GM12878 (cell line): ENCODE measurements around the gene PHKA1. TPM values are rescaled to one million over a fixed set of nuclear protein-coding genes. Genes with fewer than 3 reads are reported as not detected.

Experiments used
- ATAC-seq: fragments of 200-7000 bp; cut with Tn5 transposase; 3 replicates; pipeline ENCODE4 v1.9.1; 2020; ENCODE audit warnings: mild to moderate bottlenecking, moderate library complexity
- BruUV-seq: library from RNA; stranded (reverse); fragments of 400-500 nt; replicated peaks from 2 replicates; lab custom pipeline; 2021; lab: Mats Ljungman, UMichigan
- CTCF ChIA-PET: fragments of 300-600 bp; sonication (Branson Sonifier 250); formaldehyde crosslinking; extraction: SDS; loops from one replicate; lab custom pipeline; 2021; ENCODE audit warnings: inconsistent platforms; lab: Yijun Ruan, JAX
- POLR2A ChIA-PET: fragments of 350-600 bp; formaldehyde crosslinking; extraction: SDS; loops from one replicate; lab custom pipeline; 2021; ENCODE audit warnings: inconsistent platforms; lab: Charles Lee
- RAD21 ChIA-PET: fragments of 300-600 bp; sonication (Branson Sonifier 250); formaldehyde crosslinking; loops from one replicate; lab custom pipeline; 2023; ENCODE audit warnings: antibody characterized with exemption; ENCODE audit not compliant: unreplicated experiment; lab: Charles Lee
- SMC1A ChIA-PET: fragments of 300-600 bp; sonication (Branson Sonifier 250); formaldehyde crosslinking; loops from one replicate; lab custom pipeline; 2023; ENCODE audit not compliant: unreplicated experiment, uncharacterized antibody; lab: Charles Lee
- DNase-seq: peaks from one replicate; pipeline ENCODE4 v3.0.0-alpha.2; 2011; ENCODE audit warnings: low read depth, low spot score
- FAIRE-seq: peaks from 3 replicates; lab custom pipeline; 2011; peaks lifted over from hg19 to GRCh38; lab: Jason Lieb, UNC
- H2AFZ ChIP-seq: 2 replicates; pipeline ENCODE4 v1.6.0; 2011; ENCODE audit warnings: low read depth, low read length, control low read depth; ENCODE audit not compliant: control insufficient read depth
- H3K27ac ChIP-seq: 2 replicates; pipeline ENCODE4 v1.5.1; 2011; ENCODE audit warnings: control low read depth; ENCODE audit not compliant: control insufficient read depth, insufficient read depth
- H3K27me3 ChIP-seq, 2 experiments: replicated peaks in 1 of 2; 2 replicates each; pipeline versions ENCODE4 v1.6.0 to v1.6.1; 2011; ENCODE audit warnings: low read length in 1 of 2; ENCODE audit not compliant: control insufficient read depth in 2 of 2, insufficient read depth in 2 of 2
- H3K36me3 ChIP-seq, 2 experiments: 2 replicates each; pipeline ENCODE4 v1.5.1; 2011; ENCODE audit warnings: low read length in 1 of 2; ENCODE audit not compliant: control insufficient read depth in 2 of 2, insufficient read depth in 2 of 2
- H3K4me1 ChIP-seq: 2 replicates; pipeline ENCODE4 v1.6.1; 2011; ENCODE audit warnings: mild to moderate bottlenecking, low read length, moderate library complexity, mixed read lengths; ENCODE audit not compliant: control insufficient read depth, insufficient read depth
- H3K4me2 ChIP-seq: 2 replicates; pipeline ENCODE4 v1.6.0; 2011; ENCODE audit warnings: control low read depth; ENCODE audit not compliant: control insufficient read depth, insufficient read depth
- H3K4me3 ChIP-seq: fragments of 200-600 bp; sonication (generic); 2 replicates; pipeline ENCODE4 v1.5.1; 2016
- H3K79me2 ChIP-seq: 2 replicates; pipeline ENCODE4 v1.6.0; 2011; ENCODE audit warnings: low read length; ENCODE audit not compliant: control insufficient read depth, insufficient read depth
- H3K9ac ChIP-seq: 2 replicates; pipeline ENCODE4 v1.8.0; 2011; ENCODE audit warnings: low read length, control low read depth, mixed read lengths; ENCODE audit not compliant: control insufficient read depth, insufficient read depth
- H3K9me3 ChIP-seq: replicated peaks from 3 replicates; pipeline ENCODE4 v1.5.1; 2011; ENCODE audit warnings: mild to moderate bottlenecking, low read length; ENCODE audit not compliant: control insufficient read depth, insufficient read depth
- H4K20me1 ChIP-seq: 2 replicates; pipeline ENCODE4 v1.6.0; 2011; ENCODE audit not compliant: control insufficient read depth, insufficient read depth
- BCL11A ChIP-seq: IDR thresholded peaks from 2 replicates; pipeline ENCODE4 v1.6.1; 2011; ENCODE audit warnings: low read depth, low read length
- HDAC6 ChIP-seq: fragments of 200-600 bp; sonication (generic); IDR thresholded peaks from one replicate; pipeline ENCODE4 v1.8.0; 2017; ENCODE audit warnings: antibody characterized with exemption; ENCODE audit not compliant: unreplicated experiment
- NR2F1 ChIP-seq: fragments of 450-650 bp; conservative IDR thresholded peaks from 2 replicates; pipeline ENCODE4 v1.6.1; 2017; ENCODE audit warnings: mild to moderate bottlenecking
- PAX5 ChIP-seq: IDR thresholded peaks from 2 replicates; pipeline ENCODE4 v1.6.1; 2011; ENCODE audit warnings: low read depth, low read length, borderline replicate concordance
- POLR2AphosphoS2 ChIP-seq: IDR thresholded peaks from 2 replicates; pipeline ENCODE4 v1.6.1; 2011; ENCODE audit warnings: low read depth, mild to moderate bottlenecking, low read length, improper control_type of control experiment, moderate library complexity
- POU2F2 ChIP-seq: IDR thresholded peaks from 3 replicates; pipeline ENCODE4 v1.6.1; 2011; ENCODE audit warnings: low read depth, mild to moderate bottlenecking, low read length, borderline replicate concordance
- SIX5 ChIP-seq: IDR thresholded peaks from 2 replicates; pipeline ENCODE4 v1.6.1; 2011; ENCODE audit warnings: mild to moderate bottlenecking, low read depth, low read length, moderate library complexity; ENCODE audit not compliant: severe bottlenecking
- SMAD1 ChIP-seq: fragments of 450-650 bp; IDR thresholded peaks from 2 replicates; pipeline ENCODE4 v1.6.1; 2018; ENCODE audit warnings: mild to moderate bottlenecking, low read depth; ENCODE audit not compliant: partially characterized antibody
- STAT1 ChIP-seq: fragments of 450-650 bp; conservative IDR thresholded peaks from 2 replicates; pipeline ENCODE4 v1.6.1; 2014; ENCODE audit warnings: antibody characterized with exemption, mild to moderate bottlenecking
- STAT3 ChIP-seq: IDR thresholded peaks from 2 replicates; pipeline ENCODE4 v1.6.1; 2011; ENCODE audit warnings: low read depth, low read length, improper control_type of control experiment
- WGBS: methylation state at CpG from one replicate; pipeline ENCODE4 v1.1.6; 2016; ENCODE audit warnings: low lambda C conversion rate; ENCODE audit not compliant: insufficient replicate concordance, insufficient coverage; ENCODE audit errors: missing lambda C conversion rate; 5-methylcytosine and 5-hydroxymethylcytosine counted together
- in situ Hi-C: fragments of 300-500 bp; cut with MboI; formaldehyde crosslinking; loops from 9 replicates; pipeline ENCODE4 v1.14.3; 2018; ENCODE audit warnings: mixed read lengths
- intact Hi-C: fragments of 100-400 bp; cut with micrococcal nuclease; formaldehyde crosslinking; loops from one replicate; pipeline ENCODE4 v1.14.2; 2022; ENCODE audit not compliant: unreplicated experiment
- polyA plus RNA-seq, 11 experiments: library from polyadenylated mRNA; depleted of rRNA in 4 of 11; unstranded in 6 of 11; stranded (reverse) in 5 of 11; fragments of >200 nt; fragmentation: Nextera tagmentation in 4 of 11; fragmentation: Illumina TruSeq in 1 of 11; extraction: Ambion mirVana in 4 of 11; extraction: Trizol in 1 of 11; gene quantifications; 1 replicate in 1 of 11; 2 replicates in 10 of 11; pipeline versions ENCODE4 v1.2.1 to v1.2.3, GENCODE V29; 2011 to 2016; ENCODE audit warnings: inconsistent platforms in 2 of 11, missing spikeins in 2 of 11, low read depth in 1 of 11
- total RNA-seq, 4 experiments: library from RNA; depleted of rRNA in 3 of 4; stranded (reverse); fragments of >200 nt in 3 of 4; fragmentation: Illumina TruSeq in 1 of 4; extraction: Trizol in 1 of 4; gene quantifications; 2 replicates each; pipeline versions ENCODE4 v1.2.1 to v1.2.3, GENCODE V29; 2013 to 2021
- TF ChIP-seq, protein P1 (sequence below): IDR thresholded peaks from 2 replicates; pipeline ENCODE4 v1.6.1; 2011; ENCODE audit warnings: borderline replicate concordance, low read depth, mild to moderate bottlenecking, moderate library complexity, mixed read lengths, low read length; ENCODE audit not compliant: insufficient read depth; ENCODE audit errors: extremely low read length
- TF ChIP-seq, protein P2 (sequence below): fragments of 150-350 bp; IDR thresholded peaks from 2 replicates; pipeline ENCODE4 v1.6.1; 2014; ENCODE audit warnings: mild to moderate bottlenecking, low read depth, low read length
- TF ChIP-seq, protein P3 (sequence below): IDR thresholded peaks from 2 replicates; pipeline ENCODE4 v1.6.1; 2011; ENCODE audit warnings: mild to moderate bottlenecking, low read depth, low read length, moderate library complexity; ENCODE audit not compliant: insufficient replicate concordance

The PHKA1 gene
- total and polyA plus RNA-seq, 10 of the 15 experiments (the other 5 are each of a cell fraction or from before 2014, with no cell fraction given): under 0.01 to 0.15 (median 0.05) TPM; not detected in 4

DNA sequence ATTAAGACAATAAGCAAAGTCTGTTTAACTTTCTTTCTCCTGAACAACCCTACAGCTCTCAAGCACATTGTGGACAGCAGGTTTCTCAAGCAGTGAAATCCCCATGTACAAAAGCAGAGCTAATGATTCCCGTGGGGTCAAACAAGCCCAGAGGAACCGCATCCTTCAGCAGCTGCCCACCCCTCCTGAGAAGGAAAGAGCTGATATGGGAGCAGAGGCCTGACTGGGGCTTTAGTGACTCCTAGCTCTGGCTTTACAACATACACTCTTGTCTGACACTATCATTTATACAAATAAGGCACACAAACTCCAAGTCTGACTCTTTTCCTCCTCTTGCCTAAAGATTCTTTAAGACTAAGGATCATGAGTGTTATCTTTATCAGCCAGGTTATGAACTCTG lies 174.3 kb downstream of the PHKA1 start:
- ChIA-PET POLR2A (no interaction called here), CTCF (interaction anchor here (0.9 to 4.0 kb wide), 7 partner anchors 12 to 296 kb away, joined by 4 to 40 read pairs (median 7); partner anchors contain the start of gene RPS4X)
- TF ChIP-seq BCL11A (no peak), SMAD1 (no peak), PAX5 (no peak)

DNA sequence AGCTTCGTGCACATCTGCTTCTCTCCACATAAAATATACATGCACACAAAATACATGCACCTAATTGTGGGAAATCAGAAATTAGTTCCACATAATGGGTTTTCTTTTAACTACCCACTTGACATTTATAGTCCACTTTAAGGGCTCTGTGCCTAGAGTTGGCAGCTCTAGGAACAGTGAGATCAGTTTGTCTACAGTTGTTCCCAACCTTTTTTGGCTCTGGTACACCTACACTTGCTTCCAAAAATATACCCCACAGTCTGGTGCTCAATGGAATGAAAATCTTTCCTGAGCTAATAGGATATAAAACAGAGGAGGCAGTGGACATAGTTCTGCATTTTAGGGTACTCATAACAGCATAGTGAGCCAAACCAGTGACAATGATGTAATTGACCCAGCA lies 177.6 kb downstream of the PHKA1 start:
- Histone ChIP-seq H3K27me3 (no peaks in the 10 kb centered on the region), H3K9me3 (no peaks in the 10 kb centered on the region), H3K4me1 (no peaks in the 10 kb centered on the region), H4K20me1 (no peaks in the 10 kb centered on the region), H3K27ac (no peak overlapping the region), H2AFZ (no peak overlapping the region), H3K4me2 (no peak overlapping the region), H3K36me3 (no peaks in the 10 kb centered on the region; a peak in 1 of 4 replicates), H3K4me3 (no peak overlapping the region), H3K9ac (no peak overlapping the region), H3K79me2 (no peaks in the 10 kb centered on the region)
- ChIA-PET CTCF (interaction anchor here (0.6 to 1.4 kb wide), 6 partner anchors 9 to 293 kb away, joined by 3 to 7 read pairs (median 3); no protein-coding TSS in a partner anchor), RAD21 (interaction anchor here (0.6 to 1.4 kb wide), 2 partner anchors 66 to 272 kb away, joined by 3 to 5 read pairs; no protein-coding TSS in a partner anchor), SMC1A (interaction anchor here (0.5 to 2.3 kb wide), 3 partner anchors 52 to 291 kb away, joined by 3 to 7 read pairs (median 4); no protein-coding TSS in a partner anchor), POLR2A (no interaction called here)
- ATAC-seq (no peak), DNase-seq (no peak), FAIRE-seq (no peak)
- in situ Hi-C loops: no loop called here
- WGBS: 78% methylated on average over 1 of the region's 1 CpG
- BruUV-seq: no TSS peak
- intact Hi-C loops: no loop called here
- no peak for TF ChIP-seq STAT1
- no peak for TF ChIP-seq POLR2AphosphoS2
- TF ChIP-seq, protein P1, sequence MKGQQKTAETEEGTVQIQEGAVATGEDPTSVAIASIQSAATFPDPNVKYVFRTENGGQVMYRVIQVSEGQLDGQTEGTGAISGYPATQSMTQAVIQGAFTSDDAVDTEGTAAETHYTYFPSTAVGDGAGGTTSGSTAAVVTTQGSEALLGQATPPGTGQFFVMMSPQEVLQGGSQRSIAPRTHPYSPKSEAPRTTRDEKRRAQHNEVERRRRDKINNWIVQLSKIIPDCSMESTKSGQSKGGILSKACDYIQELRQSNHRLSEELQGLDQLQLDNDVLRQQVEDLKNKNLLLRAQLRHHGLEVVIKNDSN: no peak
- TF ChIP-seq HDAC6: no peak
- TF ChIP-seq POU2F2: no peak
- no peak for TF ChIP-seq STAT3
- TF ChIP-seq BCL11A: no peak
- TF ChIP-seq, protein P2, sequence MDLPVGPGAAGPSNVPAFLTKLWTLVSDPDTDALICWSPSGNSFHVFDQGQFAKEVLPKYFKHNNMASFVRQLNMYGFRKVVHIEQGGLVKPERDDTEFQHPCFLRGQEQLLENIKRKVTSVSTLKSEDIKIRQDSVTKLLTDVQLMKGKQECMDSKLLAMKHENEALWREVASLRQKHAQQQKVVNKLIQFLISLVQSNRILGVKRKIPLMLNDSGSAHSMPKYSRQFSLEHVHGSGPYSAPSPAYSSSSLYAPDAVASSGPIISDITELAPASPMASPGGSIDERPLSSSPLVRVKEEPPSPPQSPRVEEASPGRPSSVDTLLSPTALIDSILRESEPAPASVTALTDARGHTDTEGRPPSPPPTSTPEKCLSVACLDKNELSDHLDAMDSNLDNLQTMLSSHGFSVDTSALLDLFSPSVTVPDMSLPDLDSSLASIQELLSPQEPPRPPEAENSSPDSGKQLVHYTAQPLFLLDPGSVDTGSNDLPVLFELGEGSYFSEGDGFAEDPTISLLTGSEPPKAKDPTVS: no peak
- TF ChIP-seq SMAD1: no peak
- TF ChIP-seq, protein P3, sequence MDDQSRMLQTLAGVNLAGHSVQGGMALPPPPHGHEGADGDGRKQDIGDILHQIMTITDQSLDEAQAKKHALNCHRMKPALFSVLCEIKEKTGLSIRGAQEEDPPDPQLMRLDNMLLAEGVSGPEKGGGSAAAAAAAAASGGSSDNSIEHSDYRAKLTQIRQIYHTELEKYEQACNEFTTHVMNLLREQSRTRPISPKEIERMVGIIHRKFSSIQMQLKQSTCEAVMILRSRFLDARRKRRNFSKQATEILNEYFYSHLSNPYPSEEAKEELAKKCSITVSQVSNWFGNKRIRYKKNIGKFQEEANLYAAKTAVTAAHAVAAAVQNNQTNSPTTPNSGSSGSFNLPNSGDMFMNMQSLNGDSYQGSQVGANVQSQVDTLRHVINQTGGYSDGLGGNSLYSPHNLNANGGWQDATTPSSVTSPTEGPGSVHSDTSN: no peak
- no peak for TF ChIP-seq SIX5
- no peak for TF ChIP-seq NR2F1

More for the DNA sequence above, 174.3 kb downstream of the PHKA1 start:
- WGBS: 72% methylated on average over 2 of the region's 2 CpGs
- Histone ChIP-seq H4K20me1 (no peaks in the 10 kb centered on the region), H3K4me3 (no peak overlapping the region), H3K27ac (no peak overlapping the region), H3K4me1 (no peaks in the 10 kb centered on the region), H3K9me3 (no peaks in the 10 kb centered on the region), H2AFZ (no peak overlapping the region), H3K79me2 (no peaks in the 10 kb centered on the region), H3K9ac (no peak overlapping the region), H3K4me2 (no peak overlapping the region), H3K27me3 (no peaks in the 10 kb centered on the region), H3K36me3 (no peaks in the 10 kb centered on the region; a peak in 1 of 4 replicates)
- DNase-seq (no peak), FAIRE-seq (no peak), ATAC-seq (no peak)
- RAD21 ChIA-PET: interaction anchor here (0.6 to 2.6 kb wide), 9 partner anchors 40 to 1468 kb away, joined by 3 to 11 read pairs (median 7); partner anchors contain the start of gene RPS4X
- SMC1A ChIA-PET: interaction anchor here (0.9 to 2.3 kb wide), 7 partner anchors 10 to 295 kb away, joined by 3 to 17 read pairs (median 4); partner anchors contain the start of gene RPS4X
- intact Hi-C loops: loop anchor here (1.0 kb wide), 1 partner anchor 295 kb away; no protein-coding TSS in a partner anchor
- in situ Hi-C loops: loop anchor here (10.0 kb wide), 1 partner anchor 295 kb away; no protein-coding TSS in a partner anchor
- no TSS peak for BruUV-seq
